GM18909 (cell line): Measurements from ENCODE around the gene PLEKHA1.
A peak's percentile ranks its signal among the peaks of the same experiment; 100 is the strongest.

Experiments
- ATAC-seq: cut with Tn5 transposase; IDR thresholded peaks from one replicate; pipeline ENCODE4 v1.9.1; 2021; ENCODE audit warnings: mild to moderate bottlenecking; ENCODE audit not compliant: unreplicated experiment, poor library complexity

PLEKHA1 gene

DNA sequence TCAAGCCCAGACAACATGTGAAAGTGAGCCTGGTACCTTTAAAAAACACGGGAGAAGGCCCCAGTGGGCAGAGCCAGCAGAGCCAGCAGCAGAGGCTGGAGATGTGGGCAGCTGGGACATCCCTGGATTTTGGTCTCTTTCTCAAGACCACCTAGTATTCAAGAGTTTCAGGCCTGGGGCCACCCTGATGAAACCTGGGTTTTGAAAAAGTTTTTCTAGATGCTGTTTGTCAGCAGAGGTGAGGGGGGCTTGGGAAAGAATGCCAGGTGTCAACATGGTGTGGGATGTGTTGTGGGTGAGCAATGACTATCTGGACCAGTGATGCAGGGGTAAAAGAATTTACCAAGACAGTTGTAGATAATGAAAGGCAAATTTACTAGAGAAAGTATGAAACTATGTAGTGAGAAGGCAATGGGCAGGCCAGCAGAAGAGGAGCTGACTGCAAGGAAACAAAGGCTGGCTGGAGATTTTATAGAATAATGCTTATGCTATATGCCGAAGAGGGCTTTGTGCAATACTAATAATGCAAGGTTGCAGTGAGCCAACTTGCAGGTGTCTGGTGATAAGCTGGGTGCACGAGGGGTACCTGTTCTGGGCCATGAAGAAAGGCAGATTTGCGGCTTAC lies 28.1 kb upstream of the PLEKHA1 start:
- ATAC-seq = no peak

DNA sequence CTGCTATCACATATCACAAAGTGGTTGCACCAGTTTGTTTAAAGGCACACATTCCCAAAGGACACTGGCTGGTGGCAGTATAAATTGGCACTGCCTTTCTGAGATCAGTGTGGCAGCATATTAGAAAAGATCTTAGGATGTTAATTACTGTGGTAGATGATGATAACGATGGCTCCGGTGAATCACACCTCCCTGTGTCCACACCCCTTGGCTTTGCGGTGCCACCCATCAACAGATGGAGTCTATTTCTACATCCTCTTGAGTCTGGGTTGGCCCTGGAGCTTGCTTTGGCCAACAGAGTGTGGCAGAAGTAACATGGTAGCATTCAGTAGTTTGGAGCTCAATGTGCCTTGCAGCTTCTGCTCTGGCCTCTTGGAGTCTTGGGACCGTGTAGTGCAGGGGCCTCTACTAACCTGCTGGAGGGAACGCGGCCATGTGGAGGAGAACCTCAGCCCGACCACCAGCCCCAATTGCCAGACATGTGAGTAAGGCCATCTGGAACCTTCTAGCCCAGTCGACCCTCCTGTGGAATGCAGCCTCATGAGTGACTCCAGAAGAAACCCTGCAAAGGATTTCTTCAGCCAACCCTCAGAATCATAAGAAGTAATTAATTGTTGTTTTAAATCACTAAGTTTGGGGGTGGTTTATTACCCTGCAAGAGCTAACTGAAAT lies 27.2 kb upstream of the PLEKHA1 start:
- ATAC-seq = no peak

DNA sequence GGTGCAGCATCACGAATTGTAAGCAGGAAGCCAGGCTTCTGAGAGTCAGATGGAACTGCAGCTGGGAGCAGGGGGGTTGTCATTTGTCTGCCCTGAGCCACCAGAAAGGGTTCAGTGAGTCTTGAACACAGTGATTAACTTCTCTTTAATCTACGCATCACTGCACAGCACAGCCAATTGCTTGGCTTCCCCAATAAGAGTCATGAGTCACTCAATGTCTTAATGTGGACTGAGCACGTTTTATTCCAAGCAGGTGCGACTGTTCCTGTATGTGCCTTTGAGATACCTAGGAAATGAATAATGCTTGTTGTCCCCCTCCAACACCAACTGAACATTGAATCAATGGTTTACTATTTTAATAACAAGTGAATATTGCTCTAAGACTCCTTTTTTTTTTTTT lies 26.0 kb upstream of the PLEKHA1 start:
- no peak for ATAC-seq

DNA sequence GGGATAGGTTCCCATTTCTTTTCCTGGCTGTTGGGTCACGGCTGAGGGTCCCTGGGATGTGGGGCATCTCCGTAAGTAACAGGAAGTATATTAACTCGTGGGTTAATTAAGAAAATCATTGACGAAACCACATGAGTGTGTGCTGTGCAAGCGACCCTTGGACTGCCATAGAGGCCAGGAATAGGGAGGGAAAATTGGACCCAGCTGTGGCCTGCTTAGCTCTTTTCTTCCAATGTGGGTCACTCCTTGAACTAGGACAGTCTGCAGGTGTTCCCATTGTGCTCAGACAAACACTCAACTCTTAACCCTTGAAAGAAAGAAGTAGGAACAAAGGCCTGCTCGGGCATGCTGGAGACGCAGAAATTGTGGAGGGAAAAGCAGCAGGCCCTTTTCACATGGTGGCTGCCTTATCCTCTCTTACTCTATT lies 25.6 kb upstream of the PLEKHA1 start:
- no peak for ATAC-seq

DNA sequence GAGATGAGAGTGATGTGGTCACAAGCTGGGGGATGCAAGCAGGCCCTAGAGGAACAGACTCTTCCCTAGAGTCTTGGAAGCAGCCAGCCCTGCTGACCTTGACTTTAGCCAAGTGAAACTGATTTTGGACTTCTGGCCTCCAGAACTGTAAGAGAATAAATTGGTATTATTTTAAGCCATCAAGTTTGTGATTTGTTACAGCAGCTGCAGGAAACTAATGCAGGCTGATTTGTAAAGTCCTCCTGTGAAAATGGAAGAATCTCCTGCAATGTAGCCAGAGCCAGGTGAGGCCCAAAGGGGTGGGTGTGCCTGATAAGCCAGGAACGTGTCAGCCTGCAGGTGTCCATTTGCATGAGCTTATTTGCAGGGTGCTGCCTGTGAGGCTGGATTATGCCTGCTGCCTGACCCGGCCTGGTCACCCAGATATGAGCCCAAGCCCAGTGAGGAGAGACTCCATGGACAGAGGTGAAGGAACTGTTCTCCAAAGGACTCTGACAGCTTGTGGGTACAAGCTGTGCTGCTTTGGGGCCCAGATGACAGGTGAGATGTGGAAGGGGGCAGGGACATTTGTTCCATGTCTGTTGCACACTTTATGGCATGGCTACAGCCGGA lies 24.6 kb upstream of the PLEKHA1 start:
- ATAC-seq = no peak

DNA sequence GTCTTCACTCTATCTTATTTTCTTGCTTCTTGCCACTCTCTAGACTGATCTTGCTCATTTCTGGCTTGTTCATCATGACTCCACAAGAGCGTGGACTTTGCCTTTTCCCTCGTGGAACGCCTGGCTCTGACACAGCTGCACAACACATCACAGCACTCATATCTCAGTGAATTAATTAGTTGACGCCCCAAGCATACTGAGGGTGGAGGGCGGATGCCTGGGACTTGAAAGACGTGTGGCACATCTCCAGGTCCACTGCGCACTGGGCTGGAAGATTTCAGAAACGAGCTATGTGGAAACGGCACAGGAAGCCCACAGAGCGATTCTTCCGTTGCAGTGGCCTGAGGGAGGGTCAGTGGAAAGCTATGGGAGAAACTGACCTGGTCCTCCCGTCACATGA lies 23.6 kb upstream of the PLEKHA1 start:
- no peak for ATAC-seq

DNA sequence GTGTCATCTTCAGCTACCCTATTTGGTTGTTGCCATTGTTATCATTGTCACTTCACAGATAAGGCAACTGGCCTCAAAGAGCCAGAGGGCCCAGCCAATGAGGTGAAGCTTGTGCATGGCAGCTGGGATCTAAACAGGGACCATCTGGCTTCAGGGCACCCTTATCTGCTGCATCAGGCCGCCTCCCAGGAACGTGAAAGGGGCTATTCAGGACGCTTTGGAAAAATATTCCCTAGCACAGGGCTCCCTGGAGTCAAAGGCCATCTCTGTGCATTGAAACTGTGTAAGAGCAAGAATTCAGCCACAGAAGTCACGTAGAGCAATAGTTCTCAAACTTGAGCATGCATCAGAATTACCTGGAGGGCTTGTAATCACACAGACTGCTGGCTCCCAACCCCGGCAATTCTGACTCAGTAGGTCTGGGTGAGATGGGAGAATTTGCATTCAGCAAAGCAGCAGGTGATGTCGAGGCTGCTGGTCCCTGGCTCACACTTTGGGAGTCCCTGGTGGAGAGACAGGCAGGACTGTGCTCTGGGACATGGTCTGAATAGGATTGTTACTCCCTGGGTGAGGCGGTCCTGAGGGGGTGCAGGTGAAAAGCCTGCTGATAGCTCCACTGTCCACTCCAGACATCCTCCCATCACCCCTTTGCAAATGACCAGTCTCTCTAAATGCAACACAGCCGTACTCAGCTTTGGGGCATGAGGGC lies 21.5 kb upstream of the PLEKHA1 start:
- no peak for ATAC-seq

DNA sequence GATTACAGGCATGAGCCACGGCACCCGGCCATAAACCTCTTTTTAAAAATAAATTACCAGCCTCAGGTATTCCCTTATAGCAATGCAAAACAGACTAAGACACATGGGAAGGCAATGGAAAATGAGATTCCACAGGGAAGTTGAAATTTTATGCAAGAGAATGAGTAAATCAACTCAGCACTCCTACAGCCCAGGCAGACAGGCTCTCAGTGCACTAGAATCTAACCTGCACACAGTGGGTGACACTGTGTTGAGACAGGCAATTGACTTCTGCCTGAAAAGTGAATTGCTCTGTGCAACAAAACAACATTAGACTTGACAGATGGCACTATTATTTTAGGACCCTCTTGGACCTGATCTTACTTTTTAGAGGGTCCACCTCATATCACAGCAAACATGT lies 20.1 kb upstream of the PLEKHA1 start:
- no peak for ATAC-seq

DNA sequence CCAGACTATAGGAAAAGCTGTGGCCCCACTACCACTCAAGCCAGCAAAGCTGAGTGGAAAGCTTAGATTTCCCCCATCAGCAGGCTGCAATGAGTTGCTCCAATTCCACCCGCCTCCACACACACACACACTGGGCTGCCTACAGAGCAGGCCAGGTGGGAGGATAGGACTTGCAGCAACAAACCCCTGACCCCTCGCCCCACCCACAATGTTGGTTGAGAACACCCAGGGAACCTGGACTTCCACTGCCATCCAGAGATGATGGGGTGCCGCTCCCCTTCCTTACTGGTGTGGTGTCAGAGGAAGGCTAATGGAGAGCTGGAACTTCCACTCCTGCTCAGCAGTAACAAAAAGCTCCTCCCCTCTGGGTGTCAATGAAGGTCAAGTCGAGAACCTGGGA lies 16.8 kb upstream of the PLEKHA1 start:
- ATAC-seq = no peak

DNA sequence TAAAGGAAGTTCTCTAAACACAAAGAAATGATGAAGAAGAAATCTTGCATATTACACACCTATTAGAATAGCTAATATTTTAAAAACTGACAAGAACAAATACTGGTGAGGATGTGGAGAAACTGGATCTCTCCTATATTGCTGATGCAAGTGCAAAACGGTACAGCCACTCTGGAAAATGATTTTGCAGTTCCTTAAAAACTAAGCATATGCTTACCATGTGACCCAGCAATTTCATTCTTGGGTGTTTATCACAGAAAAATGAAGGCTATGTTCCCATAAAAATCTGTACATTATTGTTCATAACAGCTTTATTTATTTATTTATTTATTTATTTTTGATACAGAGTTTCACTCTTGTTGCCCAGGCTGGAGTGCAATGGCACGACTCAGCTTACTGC lies 14.9 kb upstream of the PLEKHA1 start:
- ATAC-seq = no peak

DNA sequence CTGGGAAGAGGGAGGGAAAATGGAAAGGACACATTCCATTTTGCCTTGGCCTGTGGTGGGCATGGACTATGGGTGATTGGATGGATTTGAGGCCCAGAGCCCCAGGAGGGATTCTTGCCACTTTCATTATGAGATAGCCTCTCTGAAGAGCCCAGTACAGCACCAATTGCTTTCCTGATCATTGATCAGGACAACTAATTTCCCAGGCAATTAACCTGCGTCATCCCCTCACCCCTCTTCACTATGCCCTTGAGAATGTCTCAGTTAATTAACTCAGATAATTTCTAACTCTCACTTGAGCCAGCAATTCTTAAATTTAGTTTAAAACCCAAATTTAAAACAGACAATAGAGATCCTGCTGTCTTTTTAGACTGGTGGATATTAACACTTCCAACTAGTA lies 13.5 kb upstream of the PLEKHA1 start:
- ATAC-seq = no peak

DNA sequence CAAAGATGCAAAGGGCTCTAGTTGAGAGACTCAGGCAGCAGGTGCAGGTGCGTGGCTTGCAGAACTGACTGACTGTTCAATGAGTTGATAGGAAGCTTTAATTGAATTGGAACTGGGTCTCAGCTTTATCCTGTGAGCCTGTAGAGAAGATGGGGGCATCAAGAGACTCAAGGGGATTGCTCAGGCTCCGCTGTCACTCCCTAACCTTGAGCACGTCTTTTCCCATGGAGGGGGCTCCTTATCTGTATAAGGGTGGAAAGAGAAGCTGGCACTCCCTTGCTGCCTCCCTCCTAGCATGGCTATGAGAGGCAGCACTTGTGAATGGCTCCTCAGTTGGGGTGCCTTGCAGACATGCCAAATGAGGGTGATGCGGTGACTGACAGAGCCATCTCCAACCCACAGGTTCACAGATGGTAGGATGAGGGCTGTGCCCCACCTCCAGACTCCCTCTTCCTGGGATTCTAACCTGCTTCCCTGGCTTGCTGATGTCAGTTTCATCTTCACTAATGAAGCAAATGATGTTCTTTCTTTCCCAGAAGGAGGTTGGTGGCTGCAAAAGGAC lies 12.4 kb upstream of the PLEKHA1 start:
- no peak for ATAC-seq

DNA sequence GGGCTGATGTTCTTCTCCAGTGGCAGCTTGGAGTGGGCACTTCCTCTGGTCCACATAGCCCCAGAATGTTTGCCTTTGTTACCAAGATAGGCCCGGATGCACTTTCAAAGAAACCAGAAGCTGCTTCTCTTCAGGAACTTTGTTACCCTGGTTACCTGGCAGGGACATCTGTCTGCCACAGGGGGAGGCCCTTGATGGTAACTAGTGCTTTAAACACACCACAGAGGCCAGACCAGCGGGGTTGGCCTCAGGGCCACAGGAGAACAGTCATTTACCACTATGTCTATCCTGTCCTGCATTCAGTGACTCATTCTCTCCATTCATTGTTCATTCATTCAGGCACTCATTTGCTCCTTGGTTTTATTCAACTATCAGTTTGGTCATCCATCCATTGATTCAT lies 11.9 kb upstream of the PLEKHA1 start:
- no peak for ATAC-seq

DNA sequence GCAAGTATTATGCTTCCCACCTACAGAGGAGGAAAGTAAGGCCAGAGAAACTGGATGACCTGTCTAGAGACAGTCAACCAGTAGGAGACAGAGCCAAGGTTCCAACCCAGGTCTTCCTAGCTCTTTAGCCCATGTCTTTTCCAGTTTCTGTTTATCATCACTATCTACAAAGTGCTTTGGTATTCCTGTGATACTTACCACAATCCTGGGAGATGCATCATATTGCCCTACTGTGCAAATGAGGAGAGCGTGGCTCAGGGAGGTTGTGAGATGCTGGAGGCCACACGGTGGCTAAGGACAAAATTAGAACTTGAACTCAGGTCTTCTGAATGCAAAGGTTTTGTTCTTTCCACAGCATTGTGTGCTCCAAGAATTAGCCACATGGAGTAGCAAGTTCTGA lies 11.2 kb upstream of the PLEKHA1 start:
- ATAC-seq = no peak

DNA sequence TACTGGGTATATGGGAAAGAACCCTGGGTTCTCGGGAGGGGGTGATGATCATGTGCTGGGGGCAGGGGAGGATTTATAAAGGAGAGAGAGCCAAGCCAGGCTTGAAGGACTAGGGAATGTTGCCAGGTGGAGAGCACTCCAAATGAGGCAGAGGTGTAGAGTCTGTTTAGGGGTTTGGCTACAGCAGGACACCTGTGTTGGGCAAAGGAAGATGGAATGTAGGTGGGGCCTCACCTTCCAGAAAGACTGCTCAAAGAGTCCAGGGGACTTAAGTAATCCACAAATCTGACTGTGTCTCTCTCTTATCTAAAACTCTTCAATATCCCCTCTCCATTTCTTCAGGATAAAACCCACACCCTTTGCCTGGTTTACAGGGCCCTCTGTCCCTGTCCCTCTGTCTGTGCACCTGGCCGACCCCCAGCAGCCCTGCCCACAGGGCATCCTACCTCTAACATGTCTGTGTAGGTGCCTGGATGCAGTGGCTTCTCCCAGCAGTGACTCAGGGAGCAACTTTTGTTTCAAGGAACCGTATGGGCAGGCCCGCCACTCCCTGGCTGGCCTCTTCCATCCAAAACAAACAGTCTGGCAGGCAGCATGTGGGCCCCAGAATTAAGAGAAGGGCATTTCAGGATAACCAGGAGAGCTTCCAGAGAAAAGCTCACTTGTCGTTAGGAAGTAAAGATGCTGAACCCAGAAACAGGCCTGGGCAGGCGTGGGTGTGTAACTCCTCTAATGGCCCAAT lies 10.6 kb upstream of the PLEKHA1 start:
- ATAC-seq = no peak

DNA sequence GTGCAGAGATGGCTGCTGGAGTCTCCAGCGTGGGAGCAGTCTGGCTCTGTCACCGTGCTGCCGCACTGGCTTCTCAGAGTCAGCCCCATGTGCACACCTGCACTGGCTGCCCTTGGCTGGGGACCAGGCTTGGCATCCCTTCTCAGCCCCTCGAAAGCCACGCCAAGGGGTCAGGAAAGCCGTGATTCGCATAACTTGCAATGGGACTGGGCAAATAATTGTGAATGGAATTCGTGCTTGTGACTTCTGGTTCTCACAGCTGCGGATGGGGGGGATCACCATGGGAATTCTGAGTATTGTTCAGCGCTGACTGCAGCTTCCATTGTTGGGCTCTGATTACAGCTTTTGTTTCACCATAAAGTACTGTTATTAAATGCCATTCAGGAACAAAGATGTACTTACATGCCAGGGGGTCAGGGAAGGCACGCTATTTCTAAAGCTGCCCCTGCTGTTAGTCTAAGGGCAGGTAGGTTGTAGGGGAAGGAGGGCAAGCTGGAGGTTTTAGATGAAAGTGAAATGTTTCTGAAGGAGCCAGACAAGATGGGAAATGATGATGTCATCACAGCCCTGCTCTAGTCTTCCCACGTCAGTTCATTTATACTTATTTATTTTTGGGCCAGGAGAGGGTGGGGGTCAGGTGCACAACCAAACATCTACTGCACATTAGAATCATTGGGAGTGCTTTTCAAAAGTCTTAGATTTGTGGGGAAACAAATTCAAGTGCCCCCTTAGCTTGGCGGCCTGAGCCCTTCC lies 5.8 kb upstream of the PLEKHA1 start:
- ATAC-seq = no peak

DNA sequence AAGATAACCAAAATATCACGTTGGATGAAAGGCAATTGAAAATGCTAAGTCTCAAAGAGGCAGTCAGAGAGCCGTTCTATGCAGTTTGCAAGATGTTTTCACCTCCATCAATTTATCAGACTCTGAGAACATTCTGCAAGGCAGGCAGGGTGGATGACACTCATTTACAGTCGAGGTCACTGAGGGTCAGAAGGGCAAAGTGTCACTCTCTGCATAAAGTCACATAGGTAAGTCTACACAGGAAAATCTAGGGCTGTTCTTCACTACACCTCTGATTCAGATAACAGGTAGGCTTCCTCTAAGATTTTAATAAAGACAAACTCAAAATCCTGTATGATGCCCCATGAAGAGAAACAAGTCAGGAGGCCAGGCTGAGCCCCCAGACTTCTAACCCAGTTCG lies 1.4 kb upstream of the PLEKHA1 start:
- no peak for ATAC-seq

DNA sequence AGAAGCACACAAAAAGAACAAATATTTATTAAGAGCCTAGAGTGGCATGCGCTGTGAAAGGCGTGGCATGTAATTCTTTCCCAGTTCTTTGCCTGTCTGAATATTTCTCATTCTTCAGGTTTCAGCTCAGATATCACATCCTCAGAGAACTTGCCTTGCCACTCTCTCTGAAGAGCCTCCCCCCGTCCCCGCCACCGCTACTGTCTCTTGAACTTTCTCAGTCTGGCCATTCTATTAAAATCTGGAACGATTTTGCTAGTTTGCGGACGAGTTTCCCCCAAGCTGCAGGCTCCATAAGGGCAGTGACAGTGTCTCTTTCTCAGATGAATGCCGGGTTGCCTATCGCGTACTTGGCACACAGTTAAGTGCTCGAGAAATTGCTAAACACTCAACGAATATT lies 787 bp upstream of the PLEKHA1 start:
- ATAC-seq = no peak

DNA sequence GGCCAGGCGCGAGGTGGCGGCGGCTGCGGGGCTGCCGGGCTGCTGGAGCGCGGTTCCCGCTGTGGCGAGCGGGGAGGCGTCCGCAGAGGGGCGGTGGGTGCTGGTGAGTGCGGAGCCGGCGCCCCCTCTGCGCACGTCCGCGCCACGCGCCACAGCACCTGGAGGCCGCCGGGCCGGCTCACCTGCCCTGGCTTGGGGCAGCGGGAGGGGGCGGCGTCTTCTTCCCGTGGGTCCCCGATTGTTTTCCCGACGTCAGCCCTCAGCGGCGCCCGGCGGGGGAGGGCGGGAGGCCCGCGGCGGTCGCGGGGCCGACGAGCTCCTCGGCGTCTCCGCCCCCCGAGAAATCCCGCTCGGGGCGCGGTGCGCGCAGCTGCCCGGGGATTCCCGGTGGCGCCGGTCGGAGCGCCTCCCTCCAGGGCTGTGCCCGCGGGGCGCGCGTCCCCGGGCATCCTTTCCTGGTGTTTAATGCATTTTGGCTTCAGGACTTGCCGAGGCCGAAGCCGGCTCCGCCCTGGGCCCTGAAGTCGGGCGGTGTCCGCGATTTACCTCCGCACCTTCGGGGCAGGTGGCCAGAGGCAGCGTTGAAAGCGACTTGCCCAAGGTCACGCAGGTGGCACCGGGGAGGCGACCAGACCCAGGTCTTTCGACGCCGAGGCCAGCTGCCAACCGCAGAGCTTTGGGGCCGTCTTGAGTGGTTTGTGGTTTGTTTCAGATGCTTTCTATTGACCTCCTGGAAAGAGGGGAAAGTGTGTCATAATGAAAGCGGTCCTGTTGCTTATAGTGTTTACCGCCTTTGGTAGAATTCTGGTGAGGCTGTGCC lies 561 bp downstream of the PLEKHA1 start:
- peak; percentile 69 for ATAC-seq
